Endothelial cell of umbilical vein (primary cell): ENCODE data around the gene DEXI.

Experiments
- CTCF ChIP-seq, 2 donors: IDR thresholded peaks; 1 replicate in 1 of 2; 2 replicates in 1 of 2; pipeline ENCODE4 v1.5.1; 2011; ENCODE audit warnings: low read length in 2 of 2, mild to moderate bottlenecking in 2 of 2, moderate library complexity in 2 of 2, control low read depth in 1 of 2, inconsistent platforms in 1 of 2, low read depth in 1 of 2; ENCODE audit not compliant: insufficient read depth in 1 of 2; ENCODE audit errors: extremely low read depth in 1 of 2
- EZH2 ChIP-seq: IDR thresholded peaks from 2 replicates; pipeline ENCODE4 v1.6.1; 2012; ENCODE audit warnings: borderline replicate concordance, low read depth, mild to moderate bottlenecking, moderate library complexity, low read length, inconsistent platforms; ENCODE audit not compliant: severe bottlenecking
- FOS ChIP-seq: IDR thresholded peaks from 2 replicates; pipeline ENCODE4 v1.6.1; 2011; ENCODE audit warnings: mild to moderate bottlenecking, low read length, moderate library complexity, borderline replicate concordance; ENCODE audit not compliant: insufficient read depth
- MAX ChIP-seq: IDR thresholded peaks from 2 replicates; pipeline ENCODE4 v1.6.1; 2011; ENCODE audit not compliant: insufficient read depth, insufficient read length
- POLR2A ChIP-seq: IDR thresholded peaks from 2 replicates; pipeline ENCODE4 v1.6.1; 2012; ENCODE audit warnings: low read depth, mild to moderate bottlenecking, control low read depth, low read length
- POLR2AphosphoS5 ChIP-seq: IDR thresholded peaks from 2 replicates; pipeline ENCODE4 v1.6.1; 2012; ENCODE audit warnings: low read depth, mild to moderate bottlenecking, control low read depth, low read length, moderate library complexity; ENCODE audit not compliant: insufficient read depth

DNA sequence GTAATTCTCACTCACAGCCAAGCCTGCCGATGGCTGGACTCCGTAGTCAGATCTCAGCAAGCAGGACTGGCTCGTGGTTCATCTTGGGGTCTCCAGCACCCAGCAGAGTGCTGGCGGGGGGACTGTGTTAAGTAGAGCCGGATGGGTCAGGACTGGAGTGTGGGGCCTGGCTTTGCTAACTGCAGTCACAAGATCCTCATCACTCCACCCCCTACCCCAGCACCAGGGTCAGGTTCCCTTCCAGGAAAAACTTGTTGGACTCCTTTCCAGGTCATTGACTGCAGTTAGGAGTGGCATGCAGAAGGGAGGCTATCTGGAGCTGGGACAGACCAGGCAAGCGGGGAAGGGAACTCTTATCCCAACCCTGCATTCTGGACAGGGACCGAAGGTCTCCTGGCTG lies 59.3 kb downstream of the DEXI start:
- TF ChIP-seq CTCF (IDR thresholded peaks at IDR 0.05; ENCODE audit: extremely low read depth in 1 of 2, insufficient read depth in 1 of 2, low read depth in 1 of 2, low read length in 2 of 2) = no peak
- no peak for TF ChIP-seq POLR2A
- TF ChIP-seq EZH2 = no peak
- no peak for TF ChIP-seq MAX
- no peak for TF ChIP-seq POLR2AphosphoS5
- TF ChIP-seq FOS = no peak
